GM12878 (cell line): ENCODE measurements around the gene ZNF3. TPM values are rescaled to one million over a fixed set of nuclear protein-coding genes. Genes with fewer than 3 reads are reported as not detected.

Source experiments
- ATF2 ChIP-seq: IDR thresholded peaks from 2 replicates; pipeline ENCODE4 v1.6.1; 2012; ENCODE audit warnings: low read length, inconsistent platforms
- BACH1 ChIP-seq: fragments of 450-650 bp; IDR thresholded peaks from 2 replicates; pipeline ENCODE4 v1.6.1; 2017; ENCODE audit warnings: mild to moderate bottlenecking, borderline replicate concordance
- BMI1 ChIP-seq: fragments of 450-650 bp; IDR thresholded peaks from 2 replicates; pipeline ENCODE4 v1.6.1; 2016; ENCODE audit warnings: mild to moderate bottlenecking, moderate library complexity, borderline replicate concordance
- EED ChIP-seq: sonication (generic); IDR thresholded peaks from 2 replicates; pipeline ENCODE4 v1.6.1; 2016; ENCODE audit warnings: antibody characterized with exemption, low read depth
- EP300 ChIP-seq, 2 experiments: fragments of 150-350 bp in 1 of 2; IDR thresholded peaks; 2 replicates each; pipeline ENCODE4 v1.6.1; 2011 to 2012; ENCODE audit warnings: low read depth in 2 of 2, low read length in 2 of 2, borderline replicate concordance in 1 of 2, improper control_type of control experiment in 1 of 2, inconsistent platforms in 1 of 2; ENCODE audit not compliant: control insufficient read depth in 1 of 2
- GABPA ChIP-seq: IDR thresholded peaks from 2 replicates; pipeline ENCODE4 v1.6.1; 2014; ENCODE audit warnings: antibody characterized with exemption, low read depth, mild to moderate bottlenecking, inconsistent platforms
- IKZF1 ChIP-seq: fragments of 450-650 bp; conservative IDR thresholded peaks from 2 replicates; pipeline ENCODE4 v1.6.1; 2017; ENCODE audit warnings: antibody characterized with exemption, mild to moderate bottlenecking
- IRF5 ChIP-seq: fragments of 450-650 bp; IDR thresholded peaks from 2 replicates; pipeline ENCODE4 v1.6.1; 2017; ENCODE audit warnings: borderline replicate concordance
- KAT2A ChIP-seq: conservative IDR thresholded peaks from 2 replicates; pipeline ENCODE4 v1.6.1; 2011; ENCODE audit warnings: low read depth, low read length; ENCODE audit not compliant: control insufficient read depth
- MYB ChIP-seq: fragments of 150-350 bp; IDR thresholded peaks from 2 replicates; pipeline ENCODE4 v1.6.1; 2014; ENCODE audit warnings: mild to moderate bottlenecking, low read depth, low read length, borderline replicate concordance
- MYC ChIP-seq: IDR thresholded peaks from 2 replicates; pipeline ENCODE4 v1.6.1; 2011; ENCODE audit warnings: mild to moderate bottlenecking, low read length, moderate library complexity, inconsistent platforms; ENCODE audit not compliant: insufficient read depth, insufficient replicate concordance, insufficient read length, severe bottlenecking
- NBN ChIP-seq: fragments of 450-650 bp; IDR thresholded peaks from 2 replicates; pipeline ENCODE4 v1.6.1; 2016
- NFIC ChIP-seq: IDR thresholded peaks from 2 replicates; pipeline ENCODE4 v1.6.1; 2012; ENCODE audit warnings: low read depth, mild to moderate bottlenecking, inconsistent platforms, low read length, moderate library complexity
- NR2C1 ChIP-seq: fragments of 450-650 bp; IDR thresholded peaks from 2 replicates; pipeline ENCODE4 v1.6.1; 2017; ENCODE audit warnings: antibody characterized with exemption, mild to moderate bottlenecking, moderate library complexity
- PKNOX1 ChIP-seq: fragments of 450-650 bp; IDR thresholded peaks from 2 replicates; pipeline ENCODE4 v1.6.1; 2016; ENCODE audit warnings: mild to moderate bottlenecking
- PML ChIP-seq: IDR thresholded peaks from 2 replicates; pipeline ENCODE4 v1.6.1; 2012; ENCODE audit warnings: low read length, inconsistent platforms
- RBBP5 ChIP-seq: fragments of 200-600 bp; sonication (generic); conservative IDR thresholded peaks from 2 replicates; pipeline ENCODE4 v1.6.1; 2016
- RELB ChIP-seq: fragments of 450-650 bp; IDR thresholded peaks from 2 replicates; pipeline ENCODE4 v1.6.1; 2017; ENCODE audit warnings: low read depth, mild to moderate bottlenecking, moderate library complexity
- SKIL ChIP-seq: fragments of 450-650 bp; IDR thresholded peaks from 2 replicates; pipeline ENCODE4 v1.6.1; 2017; ENCODE audit warnings: mild to moderate bottlenecking, low read depth, inconsistent platforms; ENCODE audit not compliant: poor library complexity, severe bottlenecking
- SMAD1 ChIP-seq: fragments of 450-650 bp; IDR thresholded peaks from 2 replicates; pipeline ENCODE4 v1.6.1; 2018; ENCODE audit warnings: mild to moderate bottlenecking, low read depth; ENCODE audit not compliant: partially characterized antibody
- SUPT20H ChIP-seq: IDR thresholded peaks from 2 replicates; pipeline ENCODE4 v1.6.1; 2011; ENCODE audit warnings: low read depth, mild to moderate bottlenecking, low read length, moderate library complexity, borderline replicate concordance; ENCODE audit not compliant: control insufficient read depth
- polyA plus RNA-seq, 11 experiments: library from polyadenylated mRNA; depleted of rRNA in 4 of 11; unstranded in 6 of 11; stranded (reverse) in 5 of 11; fragments of >200 nt; fragmentation: Nextera tagmentation in 4 of 11; fragmentation: Illumina TruSeq in 1 of 11; extraction: Ambion mirVana in 4 of 11; extraction: Trizol in 1 of 11; gene quantifications; 1 replicate in 1 of 11; 2 replicates in 10 of 11; pipeline versions ENCODE4 v1.2.1 to v1.2.3, GENCODE V29; 2011 to 2016; ENCODE audit warnings: inconsistent platforms in 2 of 11, missing spikeins in 2 of 11, low read depth in 1 of 11
- total RNA-seq, 4 experiments: library from RNA; depleted of rRNA in 3 of 4; stranded (reverse); fragments of >200 nt in 3 of 4; fragmentation: Illumina TruSeq in 1 of 4; extraction: Trizol in 1 of 4; gene quantifications; 2 replicates each; pipeline versions ENCODE4 v1.2.1 to v1.2.3, GENCODE V29; 2013 to 2021

Gene ZNF3
- total and polyA plus RNA-seq, 10 of the 15 experiments (the other 5 are each of a cell fraction or from before 2014, with no cell fraction given) = 17.2 to 37.4 (median 29.4) TPM

GRCh38 chr7:100126931-100127865 is 45.7 kb upstream of the ZNF3 start, which contains the start of gene MBLAC1 (continued):
- peak; percentile 75 for TF ChIP-seq RELB
- TF ChIP-seq MYC = no peak
- TF ChIP-seq KAT2A = no peak
- TF ChIP-seq PKNOX1 = no peak
- TF ChIP-seq BACH1 = peak; percentile 63; the same call in 1 of the 2 replicates
- TF ChIP-seq SKIL = peak; percentile 58
- TF ChIP-seq GABPA = no peak
- TF ChIP-seq RBBP5 = no peak
- TF ChIP-seq NBN = peak; percentile 86
- peak; percentile 96 for TF ChIP-seq PML
- no peak; a peak in 1 of 4 replicates for TF ChIP-seq EP300 (IDR thresholded peaks at IDR 0.05; ENCODE audit: borderline replicate concordance in 1 of 2, control insufficient read depth in 1 of 2, low read depth in 2 of 2, low read length in 2 of 2)
- no peak for TF ChIP-seq IRF5
- TF ChIP-seq NFIC = 0 out of 2 replicates have a peak, but pooled peaks have one; percentile 26
- TF ChIP-seq EED = no peak
- TF ChIP-seq BMI1 = no peak
- no peak for TF ChIP-seq ATF2
- no peak for TF ChIP-seq MYB
- TF ChIP-seq IKZF1 = peak; percentile 77
- TF ChIP-seq NR2C1 = no peak
- no peak for TF ChIP-seq SMAD1
- TF ChIP-seq SUPT20H = no peak
